GM19193 (cell line): Measurements from ENCODE around the gene CERS4.

ENCODE experiments used
- POLR2A ChIP-seq: IDR thresholded peaks from 4 replicates; pipeline ENCODE4 v1.6.1; 2011; ENCODE audit not compliant: insufficient read depth, insufficient read length; ENCODE audit errors: extremely low read depth

CERS4 gene

GRCh38 chr19:8208119-8208921 lies 850 bp upstream of the CERS4 start:
- TF ChIP-seq POLR2A, result no peak

- no peak for TF ChIP-seq POLR2A
These were observed 550 bp downstream of the CERS4 start for GRCh38 chr19:8209462-8210378.

- TF ChIP-seq POLR2A, result no peak
These were observed 1.4 kb downstream of the CERS4 start for GRCh38 chr19:8210421-8211101.

- TF ChIP-seq POLR2A, result no peak
These were observed 3.0 kb downstream of the CERS4 start for GRCh38 chr19:8212212-8212611.

GRCh38 chr19:8212916-8213315 lies 3.7 kb downstream of the CERS4 start:
- no peak for TF ChIP-seq POLR2A

GRCh38 chr19:8213827-8214672 lies 4.9 kb downstream of the CERS4 start:
- no peak for TF ChIP-seq POLR2A

- TF ChIP-seq POLR2A, result no peak
These were observed 5.6 kb downstream of the CERS4 start for GRCh38 chr19:8214802-8215201.

GRCh38 chr19:8215783-8216182 lies 6.6 kb downstream of the CERS4 start:
- TF ChIP-seq POLR2A, result no peak

GRCh38 chr19:8216357-8216756 lies 7.2 kb downstream of the CERS4 start:
- no peak for TF ChIP-seq POLR2A

GRCh38 chr19:8220481-8220880 lies 11.3 kb downstream of the CERS4 start:
- TF ChIP-seq POLR2A, result no peak

GRCh38 chr19:8221161-8221560 lies 12.0 kb downstream of the CERS4 start:
- no peak for TF ChIP-seq POLR2A

- no peak for TF ChIP-seq POLR2A
These were observed 15.4 kb downstream of the CERS4 start for GRCh38 chr19:8224394-8225145.

- TF ChIP-seq POLR2A, result no peak
These were observed 22.0 kb downstream of the CERS4 start for GRCh38 chr19:8231073-8231604.
